AG09319 (cell line): Measurements from ENCODE around the gene STK32C.

Experiments
- DNase-seq: peaks from one replicate; pipeline ENCODE4 v3.0.0-alpha.2; 2010; ENCODE audit warnings: low read depth; ENCODE audit errors: extremely low read depth
- TF ChIP-seq, protein P1 (sequence below): IDR thresholded peaks from 2 replicates; pipeline ENCODE4 v1.5.1; 2011; ENCODE audit warnings: low read depth, mild to moderate bottlenecking, inconsistent platforms, low read length, moderate library complexity

The STK32C gene

DNA sequence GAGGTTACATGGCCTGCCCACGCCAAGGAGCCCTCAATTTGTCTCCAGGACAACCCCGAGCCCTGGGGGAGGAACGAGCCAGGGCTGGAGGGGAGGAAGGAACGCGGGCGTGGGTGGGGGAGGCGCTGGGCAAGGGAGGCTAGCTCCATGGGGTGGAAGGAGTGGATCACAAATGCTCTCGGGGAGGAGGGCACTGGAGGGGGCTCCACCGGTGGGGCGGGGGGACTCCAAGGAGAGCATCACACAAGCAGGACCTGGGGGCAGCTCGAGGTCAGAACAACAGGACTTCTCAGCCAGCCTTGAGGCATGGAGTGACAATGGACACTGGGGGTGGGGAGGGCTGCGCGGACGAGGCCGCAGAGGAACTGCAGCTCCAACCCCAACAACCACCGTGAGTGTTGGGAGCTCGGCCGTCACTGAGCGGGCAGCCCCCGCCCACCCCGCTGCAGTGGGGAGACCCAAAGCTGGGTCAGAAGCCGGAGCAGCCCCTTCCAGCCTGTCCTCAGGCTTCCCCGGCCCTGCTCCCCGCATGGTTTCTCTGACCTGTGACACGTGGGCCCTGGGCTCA is 41.1 kb downstream of the STK32C start:
- TF ChIP-seq, protein P1, sequence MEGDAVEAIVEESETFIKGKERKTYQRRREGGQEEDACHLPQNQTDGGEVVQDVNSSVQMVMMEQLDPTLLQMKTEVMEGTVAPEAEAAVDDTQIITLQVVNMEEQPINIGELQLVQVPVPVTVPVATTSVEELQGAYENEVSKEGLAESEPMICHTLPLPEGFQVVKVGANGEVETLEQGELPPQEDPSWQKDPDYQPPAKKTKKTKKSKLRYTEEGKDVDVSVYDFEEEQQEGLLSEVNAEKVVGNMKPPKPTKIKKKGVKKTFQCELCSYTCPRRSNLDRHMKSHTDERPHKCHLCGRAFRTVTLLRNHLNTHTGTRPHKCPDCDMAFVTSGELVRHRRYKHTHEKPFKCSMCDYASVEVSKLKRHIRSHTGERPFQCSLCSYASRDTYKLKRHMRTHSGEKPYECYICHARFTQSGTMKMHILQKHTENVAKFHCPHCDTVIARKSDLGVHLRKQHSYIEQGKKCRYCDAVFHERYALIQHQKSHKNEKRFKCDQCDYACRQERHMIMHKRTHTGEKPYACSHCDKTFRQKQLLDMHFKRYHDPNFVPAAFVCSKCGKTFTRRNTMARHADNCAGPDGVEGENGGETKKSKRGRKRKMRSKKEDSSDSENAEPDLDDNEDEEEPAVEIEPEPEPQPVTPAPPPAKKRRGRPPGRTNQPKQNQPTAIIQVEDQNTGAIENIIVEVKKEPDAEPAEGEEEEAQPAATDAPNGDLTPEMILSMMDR = no peak
- DNase-seq = no peak

DNA sequence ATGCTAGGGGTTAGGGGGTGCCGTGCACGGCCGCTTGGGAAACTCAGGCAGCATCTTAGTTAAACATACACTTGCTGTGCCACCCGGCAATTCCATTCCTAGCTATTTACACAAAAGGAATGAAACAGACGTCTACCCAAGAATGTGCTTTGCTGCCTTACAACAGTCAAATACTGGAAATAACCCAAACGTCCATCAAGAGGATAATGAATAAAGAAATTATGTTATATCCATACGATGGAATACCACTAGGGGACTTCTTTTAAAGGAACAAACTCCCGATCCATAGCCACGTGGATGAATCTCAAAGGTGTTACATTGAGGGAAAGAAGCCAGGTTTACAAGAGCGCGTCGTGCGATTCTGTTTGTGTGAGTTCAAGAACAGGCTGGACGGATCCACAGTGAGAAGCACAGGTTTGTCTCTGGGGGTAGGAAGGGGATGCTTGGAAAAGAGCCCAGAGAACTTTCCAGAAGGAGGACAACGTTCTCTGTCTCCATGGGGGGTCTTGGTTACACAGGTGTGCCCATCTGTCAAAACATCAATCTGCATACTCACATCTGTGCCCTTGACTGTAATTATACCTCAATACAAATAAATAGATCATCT is 41.8 kb downstream of the STK32C start:
- no peak for DNase-seq
- TF ChIP-seq, protein P1 = no peak

DNA sequence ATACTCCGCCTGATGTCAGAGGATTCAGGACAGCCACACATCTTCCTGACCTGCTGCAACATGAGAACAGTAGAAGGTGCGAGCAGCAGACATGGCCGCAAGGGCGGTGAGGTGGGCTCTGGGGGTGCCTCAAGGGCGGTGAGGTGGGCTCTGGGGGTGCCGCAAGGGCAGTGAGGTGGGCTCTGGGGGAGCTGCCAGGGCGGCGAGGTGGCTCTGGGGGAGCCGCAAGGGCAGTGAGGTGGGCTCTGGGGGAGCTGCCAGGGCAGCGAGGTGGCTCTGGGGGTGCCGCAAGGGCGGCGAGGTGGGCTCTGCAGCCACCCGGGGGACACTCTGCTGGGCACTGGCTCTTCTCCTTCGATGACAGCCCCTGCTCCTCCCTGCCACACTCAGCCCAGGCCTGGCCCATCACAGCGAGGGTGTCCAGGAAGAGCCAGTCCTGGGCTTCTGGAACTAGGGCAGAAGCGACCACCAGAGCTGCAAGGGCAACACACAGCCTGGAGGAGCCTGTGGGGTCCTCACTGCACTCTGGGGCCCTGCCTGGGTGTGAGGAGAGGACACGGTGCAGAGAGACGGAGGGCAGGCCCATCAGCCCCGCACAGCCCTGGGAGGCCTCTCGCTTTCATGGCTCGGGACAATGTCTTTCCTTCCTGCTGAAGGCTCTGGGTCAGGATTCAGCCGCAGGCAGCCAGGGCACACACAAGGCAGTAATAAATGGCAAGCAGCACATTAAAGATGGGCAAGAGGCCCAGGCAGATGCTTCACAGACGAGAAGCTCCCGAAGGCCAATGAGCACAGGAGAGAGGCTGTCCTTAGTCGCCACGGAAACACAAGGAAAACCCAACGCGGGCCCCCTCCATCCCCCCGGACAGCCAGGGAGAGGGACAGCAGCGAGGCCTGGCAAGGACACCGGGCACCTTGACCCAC is 42.5 kb downstream of the STK32C start:
- TF ChIP-seq, protein P1 = no peak
- no peak for DNase-seq

DNA sequence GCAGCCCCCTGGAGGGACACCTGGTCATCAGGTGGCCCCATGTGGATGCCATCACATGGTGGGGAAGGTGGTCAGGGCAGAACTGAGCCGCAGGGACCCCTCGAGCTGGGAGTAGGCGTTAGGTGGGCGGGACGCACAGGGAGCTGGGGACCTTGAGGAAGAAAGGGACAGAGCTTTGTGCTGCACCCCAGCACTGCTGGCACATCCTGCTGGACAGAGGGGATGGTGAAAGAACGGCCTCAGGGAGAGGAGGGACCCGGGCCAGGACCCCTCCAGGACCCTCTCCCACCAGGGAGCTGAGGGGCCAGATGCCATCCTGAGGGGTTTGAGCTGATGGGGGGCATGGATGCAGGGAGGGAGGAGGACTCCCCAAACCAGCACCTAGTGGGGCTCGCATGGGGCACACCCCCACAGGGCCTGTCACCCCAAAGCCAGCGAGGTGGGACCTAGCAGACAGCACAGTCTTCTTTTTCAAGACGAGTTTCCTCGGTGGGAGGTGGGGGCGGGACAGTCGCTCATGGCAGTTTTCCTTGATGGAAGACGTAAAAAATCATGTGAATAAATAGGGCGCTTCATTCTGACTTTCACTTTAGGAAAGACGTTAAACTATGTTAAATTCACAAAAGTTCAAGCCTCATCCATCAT is 43.3 kb downstream of the STK32C start:
- DNase-seq = no peak
- TF ChIP-seq, protein P1 = no peak

DNA sequence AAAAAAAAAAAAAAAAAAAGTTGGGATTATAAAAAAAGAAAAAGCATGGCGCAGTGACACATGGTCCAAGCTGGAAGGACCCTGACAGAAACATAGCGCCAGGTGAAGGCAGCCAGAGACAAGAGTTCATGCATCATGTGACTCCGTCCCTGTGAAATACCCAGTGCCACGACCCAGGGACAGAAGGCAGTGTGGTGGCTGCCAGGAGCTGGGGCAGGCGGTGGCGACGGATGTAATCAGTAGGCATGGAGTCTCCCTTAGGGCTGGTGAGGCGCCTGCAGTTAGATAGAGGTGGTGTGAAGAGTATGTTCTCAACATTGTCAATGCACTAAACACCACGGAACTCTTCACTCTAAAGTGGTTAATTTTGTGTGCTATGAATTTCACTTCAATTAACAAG is 43.9 kb downstream of the STK32C start:
- TF ChIP-seq, protein P1 = no peak

DNA sequence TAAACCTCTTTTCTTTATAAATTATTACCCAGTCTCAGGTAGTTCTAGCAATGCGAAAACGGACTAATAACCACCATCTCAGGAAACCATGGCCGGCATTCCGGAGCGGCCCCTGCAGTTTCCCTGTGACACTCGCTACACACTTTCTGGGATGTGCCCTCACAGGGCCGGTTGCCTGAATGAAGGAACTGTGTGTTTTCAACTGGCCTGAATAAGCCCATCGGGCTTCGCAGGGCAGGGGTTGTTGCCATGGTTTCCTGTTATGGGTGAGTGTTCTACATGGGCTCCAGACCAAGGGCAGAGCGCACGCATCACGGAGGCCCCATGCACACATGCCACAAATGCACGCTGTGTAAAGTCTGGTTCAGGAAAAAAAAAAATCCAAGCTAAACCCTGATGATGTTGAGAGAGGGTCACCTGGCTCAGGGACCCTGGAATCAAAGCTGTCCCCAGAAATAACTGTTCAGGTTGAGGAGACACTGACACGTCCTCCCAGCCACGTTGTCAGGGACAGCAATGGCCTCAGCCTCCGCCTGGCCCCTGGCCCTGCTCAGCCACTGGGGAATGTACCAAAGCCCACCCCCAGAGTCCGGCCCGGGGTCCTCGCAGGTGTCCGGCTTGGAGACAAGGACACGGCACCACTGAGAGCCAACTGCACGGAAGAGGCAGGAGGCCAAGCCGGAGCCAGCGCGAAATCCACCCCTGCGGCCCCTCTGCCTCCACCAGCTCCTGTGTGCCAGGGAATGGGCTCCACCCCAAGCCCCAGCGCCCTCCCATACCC is 47.9 kb downstream of the STK32C start:
- DNase-seq = no peak
- TF ChIP-seq, protein P1 = no peak

More for the DNA sequence above, 43.9 kb downstream of the STK32C start:
- no peak for DNase-seq
